ENCODE data around the gene ZFP3.
"Not testable (repeated sequence)": the region's sequence is repeated elsewhere in the genome, so short reads cannot be mapped to it uniquely, and the experiment has no call there.

ZFP3 gene

DNA sequence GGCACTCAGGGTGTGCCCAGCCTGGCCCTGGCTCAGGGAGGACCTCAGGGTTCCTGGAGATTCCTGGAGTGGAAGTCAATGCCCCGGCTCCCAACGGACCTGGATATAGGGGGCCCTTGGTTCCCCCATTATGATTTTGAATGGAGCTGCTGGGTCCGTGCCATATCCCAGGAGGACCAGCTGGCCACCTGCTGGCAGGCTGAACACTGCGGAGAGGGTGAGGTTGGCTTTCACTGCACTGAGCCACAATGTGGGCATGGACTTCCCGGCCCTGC is 61.1 kb downstream of the ZFP3 start:
- DNase-seq, result no peak

DNA sequence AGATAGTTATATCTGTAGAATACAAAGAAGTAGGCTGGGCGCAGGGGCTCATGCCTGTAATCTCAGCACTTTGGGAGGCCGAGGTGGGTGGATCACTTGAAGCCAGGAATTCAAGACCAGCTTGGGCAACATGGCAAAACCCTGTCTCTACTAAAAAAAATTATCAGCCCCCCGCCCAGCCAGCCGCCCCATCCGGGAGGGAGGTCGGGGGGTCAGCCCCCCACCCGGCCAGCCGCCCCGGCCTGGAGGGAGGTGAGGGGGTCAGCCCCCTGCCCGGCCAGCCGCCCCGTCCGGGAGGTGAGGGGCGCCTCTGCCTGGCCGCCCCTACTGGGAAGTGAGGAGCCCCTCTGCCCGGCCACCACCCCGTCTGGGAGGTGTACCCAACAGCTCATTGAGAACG is 64.6 kb downstream of the ZFP3 start:
- not testable (repeated sequence) for DNase-seq
